Osteocyte (in vitro differentiated cells): ENCODE measurements around the gene HOXC12. TPM values are rescaled to one million over a fixed set of nuclear protein-coding genes. Genes with fewer than 3 reads are reported as not detected.

Experiments used
- DNase-seq: peaks from one replicate; pipeline ENCODE4 v3.0.0; 2021; ENCODE audit warnings: mixed read lengths; ENCODE audit not compliant: unreplicated experiment; ENCODE audit errors: extremely low spot score
- H3K27ac Mint-ChIP-seq: one replicate; pipeline ENCODE4 v1.8.0; 2021; ENCODE audit warnings: mild to moderate bottlenecking, mixed read lengths; ENCODE audit not compliant: unreplicated experiment
- H3K27me3 Mint-ChIP-seq: one replicate; pipeline ENCODE4 v1.8.0; 2021; ENCODE audit warnings: mixed read lengths; ENCODE audit not compliant: unreplicated experiment
- H3K36me3 Mint-ChIP-seq: one replicate; pipeline ENCODE4 v1.8.0; 2021; ENCODE audit warnings: mixed read lengths; ENCODE audit not compliant: unreplicated experiment
- H3K4me1 Mint-ChIP-seq: one replicate; pipeline ENCODE4 v1.8.0; 2021; ENCODE audit warnings: mixed read lengths; ENCODE audit not compliant: unreplicated experiment
- H3K4me3 Mint-ChIP-seq: one replicate; pipeline ENCODE4 v1.8.0; 2021; ENCODE audit warnings: mild to moderate bottlenecking, moderate library complexity, mixed read lengths; ENCODE audit not compliant: unreplicated experiment
- H3K9me3 Mint-ChIP-seq: one replicate; pipeline ENCODE4 v1.8.0; 2021; ENCODE audit warnings: mixed read lengths; ENCODE audit not compliant: unreplicated experiment
- total RNA-seq: library from RNA; stranded (reverse); gene quantifications from 2 replicates; pipeline ENCODE4 v1.2.1, GENCODE V29; 2021
- TF ChIP-seq, protein P1 (sequence below): fragments of 200-600 bp; sonication (generic); IDR thresholded peaks from 2 replicates; pipeline ENCODE4 v1.5.0; 2021; ENCODE audit warnings: antibody characterized with exemption, mild to moderate bottlenecking, moderate library complexity

Gene HOXC12
- total RNA-seq, 1 donor from 2014 or later: not detected

GRCh38 chr12:53975479-53976152 is 20.9 kb downstream of the HOXC12 start:
- Mint-ChIP-seq H3K27me3 (peaks cover 90% of the 10 kb centered on the region), H3K4me3 (no peak overlapping the region), H3K36me3 (no peaks in the 10 kb centered on the region), H3K9me3 (no peaks in the 10 kb centered on the region), H3K4me1 (peaks cover 15% of the 10 kb centered on the region), H3K27ac (no peak overlapping the region)
- TF ChIP-seq, protein P1, sequence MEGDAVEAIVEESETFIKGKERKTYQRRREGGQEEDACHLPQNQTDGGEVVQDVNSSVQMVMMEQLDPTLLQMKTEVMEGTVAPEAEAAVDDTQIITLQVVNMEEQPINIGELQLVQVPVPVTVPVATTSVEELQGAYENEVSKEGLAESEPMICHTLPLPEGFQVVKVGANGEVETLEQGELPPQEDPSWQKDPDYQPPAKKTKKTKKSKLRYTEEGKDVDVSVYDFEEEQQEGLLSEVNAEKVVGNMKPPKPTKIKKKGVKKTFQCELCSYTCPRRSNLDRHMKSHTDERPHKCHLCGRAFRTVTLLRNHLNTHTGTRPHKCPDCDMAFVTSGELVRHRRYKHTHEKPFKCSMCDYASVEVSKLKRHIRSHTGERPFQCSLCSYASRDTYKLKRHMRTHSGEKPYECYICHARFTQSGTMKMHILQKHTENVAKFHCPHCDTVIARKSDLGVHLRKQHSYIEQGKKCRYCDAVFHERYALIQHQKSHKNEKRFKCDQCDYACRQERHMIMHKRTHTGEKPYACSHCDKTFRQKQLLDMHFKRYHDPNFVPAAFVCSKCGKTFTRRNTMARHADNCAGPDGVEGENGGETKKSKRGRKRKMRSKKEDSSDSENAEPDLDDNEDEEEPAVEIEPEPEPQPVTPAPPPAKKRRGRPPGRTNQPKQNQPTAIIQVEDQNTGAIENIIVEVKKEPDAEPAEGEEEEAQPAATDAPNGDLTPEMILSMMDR: no peak
- DNase-seq: no peak

GRCh38 chr12:53976172-53976822 is 21.6 kb downstream of the HOXC12 start:
- H3K27me3 Mint-ChIP-seq: peaks cover 90% of the 10 kb centered on the region
- TF ChIP-seq, protein P1: no peak

DNA sequence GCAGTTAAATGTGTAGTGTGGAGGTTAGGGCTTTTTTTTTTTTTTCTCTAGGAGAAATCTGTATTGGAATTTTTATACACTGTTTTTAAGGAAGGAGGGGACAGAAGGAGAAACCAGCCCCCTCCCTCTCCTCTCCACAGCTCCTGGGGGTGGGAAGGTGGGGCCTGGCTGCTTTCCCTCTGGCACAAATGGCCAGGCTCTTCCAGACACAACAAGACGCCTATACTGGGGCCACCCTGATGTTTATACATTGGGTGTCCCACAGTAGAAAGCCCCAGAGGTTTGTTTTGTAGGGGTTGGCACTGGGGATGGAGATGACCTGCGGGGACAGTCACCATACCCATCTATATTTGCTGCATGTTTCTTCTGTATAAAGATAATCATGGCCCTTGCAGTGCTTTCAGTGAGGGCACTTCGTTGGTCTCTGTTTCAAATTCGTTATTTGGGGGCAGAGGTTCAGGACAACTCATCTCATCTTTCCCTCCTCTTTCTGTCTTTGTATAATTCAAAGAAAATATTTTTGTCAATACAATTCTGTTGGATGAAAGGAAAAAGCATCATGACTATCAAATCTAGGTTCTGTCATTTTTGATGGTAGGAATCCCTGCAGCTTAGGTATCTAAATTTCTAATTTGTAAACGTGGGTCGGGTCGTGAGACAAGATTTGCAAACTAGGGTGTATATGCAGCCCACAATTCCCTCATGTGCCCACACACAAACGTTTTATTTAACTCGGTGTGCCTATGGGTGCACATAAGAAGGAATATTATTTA is 22.3 kb downstream of the HOXC12 start:
- no peak for DNase-seq
- Mint-ChIP-seq H3K4me3 (no peak overlapping the region), H3K4me1 (peaks cover 15% of the 10 kb centered on the region), H3K27me3 (peaks cover 90% of the 10 kb centered on the region), H3K9me3 (no peaks in the 10 kb centered on the region), H3K27ac (no peak overlapping the region), H3K36me3 (no peaks in the 10 kb centered on the region)
- TF ChIP-seq, protein P1: no peak

More at GRCh38 chr12:53976172-53976822, 21.6 kb downstream of the HOXC12 start:
- Mint-ChIP-seq H3K4me3 (no peak overlapping the region), H3K4me1 (peaks cover 15% of the 10 kb centered on the region), H3K27ac (no peak overlapping the region), H3K9me3 (no peaks in the 10 kb centered on the region), H3K36me3 (no peaks in the 10 kb centered on the region)
- no peak for DNase-seq

DNA sequence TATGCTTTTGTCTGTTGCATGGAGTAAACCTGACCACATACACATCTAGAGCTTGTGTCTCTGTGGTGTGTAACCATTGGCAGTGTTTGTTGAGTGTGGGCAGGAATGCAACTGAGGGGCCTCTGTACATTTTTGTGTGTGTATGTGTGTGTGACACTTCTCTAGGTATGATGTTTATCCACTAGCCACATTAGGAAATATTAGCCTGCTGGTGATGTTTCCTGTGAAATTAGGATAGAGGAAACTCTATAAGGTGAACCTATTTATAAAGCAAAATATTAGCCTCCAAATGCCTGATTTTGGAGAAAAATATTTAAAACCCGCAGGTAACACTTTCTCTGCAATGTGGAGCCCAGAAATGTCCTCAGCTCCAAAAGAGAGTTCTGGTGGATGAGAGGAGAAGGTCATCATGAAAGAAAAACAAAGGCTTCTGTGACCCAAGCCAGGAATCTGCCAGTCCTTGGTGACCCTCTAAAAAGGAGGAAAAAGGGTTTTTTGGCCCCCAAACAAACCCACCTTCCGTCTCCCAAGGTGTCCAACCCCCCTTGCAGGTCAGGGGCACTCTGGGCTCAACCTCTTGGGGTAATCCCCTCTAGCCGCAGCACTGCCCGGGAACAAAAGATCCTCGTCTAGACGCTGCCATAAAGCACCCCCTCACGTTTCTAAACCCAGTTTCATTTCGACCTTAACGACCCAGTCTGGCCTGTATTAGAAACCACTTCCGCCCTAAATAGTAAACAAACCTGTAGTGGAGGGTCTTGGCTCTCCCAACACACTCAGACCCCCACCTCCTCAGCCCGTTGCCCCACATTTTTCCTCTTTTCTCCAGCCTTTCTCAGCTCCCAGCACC is 23.1 kb downstream of the HOXC12 start:
- Mint-ChIP-seq H3K27ac (no peak overlapping the region), H3K9me3 (no peaks in the 10 kb centered on the region), H3K4me3 (no peak overlapping the region), H3K27me3 (peaks cover 90% of the 10 kb centered on the region), H3K4me1 (peaks cover 15% of the 10 kb centered on the region), H3K36me3 (no peaks in the 10 kb centered on the region)
- TF ChIP-seq, protein P1: no peak
- DNase-seq: no peak
